Activated CD4-positive, alpha-beta memory T cell treated with anti-CD3 and anti-CD28 coated beads for 36 hours (primary cell): ENCODE results near the gene RGS6. TPM values are rescaled to one million over a fixed set of nuclear protein-coding genes. Genes with fewer than 3 reads are reported as not detected.
A peak's percentile ranks its signal among the peaks of the same experiment; 100 is the strongest.

ENCODE experiments used
- CTCF ChIA-PET: fragments of 350-600 bp; sonication (Branson Sonifier 250); formaldehyde crosslinking; loops from one replicate; lab custom pipeline; 2021; ENCODE audit warnings: antibody characterized with exemption, inconsistent platforms; lab: Charles Lee
- POLR2A ChIA-PET: fragments of 350-600 bp; sonication (Branson Sonifier 250); formaldehyde crosslinking; loops from one replicate; lab custom pipeline; 2021; ENCODE audit warnings: antibody characterized with exemption; lab: Charles Lee
- DNase-seq: peaks from one replicate; pipeline ENCODE4 v3.0.0-alpha.2; 2020
- H3K27ac Mint-ChIP-seq: one replicate; pipeline ENCODE4 v1.8.0; 2021; ENCODE audit warnings: mixed read lengths
- H3K27me3 Mint-ChIP-seq: one replicate; pipeline ENCODE4 v1.8.0; 2021; ENCODE audit warnings: mixed read lengths
- H3K36me3 Mint-ChIP-seq: one replicate; pipeline ENCODE4 v1.8.0; 2021; ENCODE audit warnings: mixed read lengths
- H3K4me1 Mint-ChIP-seq: one replicate; pipeline ENCODE4 v1.8.0; 2021; ENCODE audit warnings: low read depth, mixed read lengths
- H3K4me3 Mint-ChIP-seq: one replicate; pipeline ENCODE4 v1.8.0; 2021; ENCODE audit warnings: mild to moderate bottlenecking, mixed read lengths
- H3K9me3 Mint-ChIP-seq: one replicate; pipeline ENCODE4 v1.8.0; 2021; ENCODE audit warnings: mixed read lengths
- intact Hi-C: fragments of 100-400 bp; cut with micrococcal nuclease; formaldehyde crosslinking; loops from one replicate; pipeline ENCODE4 v1.15.1; 2023
- total RNA-seq, 2 experiments: library from RNA; stranded (reverse); gene quantifications; one replicate each; pipeline ENCODE4 v1.2.3, GENCODE V29; 2021

The RGS6 gene
- total RNA-seq, 2 experiments from 2014 or later, result 0.15 to 0.19 TPM

DNA sequence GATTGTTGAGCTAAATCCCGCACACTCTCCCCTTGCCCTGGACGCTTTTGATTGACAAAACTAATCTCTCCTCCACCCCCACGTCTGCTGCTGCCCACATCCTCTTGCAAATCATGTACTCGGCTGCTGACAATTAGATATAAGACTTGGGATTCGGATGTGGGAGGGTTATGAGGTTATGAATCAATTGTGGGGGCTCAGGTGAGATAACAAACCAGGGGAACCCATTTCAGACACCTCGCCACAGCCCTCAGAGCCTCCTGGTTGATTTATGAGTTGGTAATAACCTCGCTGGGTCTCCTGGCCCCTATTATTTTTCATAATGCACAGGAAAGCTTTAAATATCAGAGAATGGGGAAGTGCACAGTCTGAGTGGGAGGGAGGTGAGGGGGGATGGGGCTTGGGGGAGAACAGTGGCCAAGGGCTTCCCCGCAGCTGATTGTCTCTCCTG is 511.8 kb downstream of the RGS6 start:
- peak; percentile 74 for DNase-seq
- intact Hi-C loops, result loop anchor here (5.0 kb wide), 1 partner anchor 33 kb away; no protein-coding TSS in a partner anchor
- Mint-ChIP-seq H3K4me1 (peaks cover 39% of the 10 kb centered on the region), H3K36me3 (no peaks in the 10 kb centered on the region), H3K27ac (peak overlapping the region; percentile 30), H3K27me3 (no peaks in the 10 kb centered on the region), H3K4me3 (no peak overlapping the region), H3K9me3 (no peaks in the 10 kb centered on the region)
- POLR2A ChIA-PET, result interaction anchor here (0.6 to 0.9 kb wide), 2 partner anchors 12 to 29 kb away, joined by 3 read pairs; no protein-coding TSS in a partner anchor
- CTCF ChIA-PET, result interaction anchor here (0.6 to 1.2 kb wide), 2 partner anchors 24 to 76 kb away, joined by 3 to 4 read pairs; no protein-coding TSS in a partner anchor

DNA sequence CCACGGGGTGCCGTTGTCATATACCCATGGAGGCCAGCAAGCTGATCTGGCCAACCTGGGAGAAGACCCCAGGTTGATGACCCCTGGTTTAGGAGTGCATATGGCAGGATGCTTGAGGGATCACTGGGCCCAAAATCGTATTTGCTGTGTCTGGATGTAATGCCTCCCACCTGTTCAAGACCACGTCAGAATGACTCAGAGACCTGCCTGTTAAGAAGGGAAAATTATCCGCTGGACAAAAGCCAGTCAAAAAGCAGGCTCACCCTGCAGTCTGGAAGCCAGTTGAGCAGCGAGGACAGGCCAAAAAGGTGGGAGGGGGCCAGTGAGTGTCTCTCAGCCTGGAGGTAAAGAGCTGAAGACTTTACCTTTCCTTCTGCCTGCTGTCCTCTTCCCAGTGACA is 512.5 kb downstream of the RGS6 start:
- peaks cover 33% of the 10 kb centered on the region for H3K4me1 Mint-ChIP-seq
- ChIA-PET CTCF (no interaction called here), POLR2A (interaction anchor here (0.9 kb wide), 1 partner anchor 11 kb away, joined by 3 read pairs; no protein-coding TSS in a partner anchor)
- intact Hi-C loops, result loop anchor here (5.0 kb wide), 1 partner anchor 33 kb away; no protein-coding TSS in a partner anchor
- no peak for DNase-seq
- H3K9me3 Mint-ChIP-seq, result no peaks in the 10 kb centered on the region
- H3K4me3 Mint-ChIP-seq, result no peak overlapping the region
- no peak overlapping the region for H3K27ac Mint-ChIP-seq
- H3K36me3 Mint-ChIP-seq, result no peaks in the 10 kb centered on the region
- H3K27me3 Mint-ChIP-seq, result no peaks in the 10 kb centered on the region

DNA sequence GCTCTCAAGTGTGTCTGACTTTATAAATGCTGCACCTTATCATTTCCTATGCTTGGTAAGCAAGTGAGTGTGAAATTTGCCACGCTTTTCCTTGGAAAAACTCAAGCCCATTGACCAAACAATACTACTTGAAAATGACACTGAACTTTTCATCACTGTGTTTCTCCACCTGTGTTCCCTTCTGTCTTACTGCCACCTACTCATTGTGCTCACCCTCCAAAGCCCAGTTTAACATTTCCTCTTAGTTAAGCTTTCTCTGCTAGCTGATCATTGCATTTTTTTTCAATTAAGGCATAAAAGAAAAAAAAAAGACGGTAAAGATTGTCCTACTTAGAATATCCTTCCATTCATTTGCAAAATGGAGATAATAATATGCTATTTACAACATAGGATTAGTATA is 516.0 kb downstream of the RGS6 start:
- H3K9me3 Mint-ChIP-seq, result no peaks in the 10 kb centered on the region
- DNase-seq, result no peak
- ChIA-PET CTCF (interaction anchor here (1.0 kb wide), 1 partner anchor 25 kb away, joined by 3 read pairs; no protein-coding TSS in a partner anchor), POLR2A (no interaction called here)
- intact Hi-C loops, result no loop called here
- H3K4me3 Mint-ChIP-seq, result no peak overlapping the region
- H3K36me3 Mint-ChIP-seq, result no peaks in the 10 kb centered on the region
- H3K4me1 Mint-ChIP-seq, result peaks cover 44% of the 10 kb centered on the region
- no peak overlapping the region for H3K27ac Mint-ChIP-seq
- peaks cover 4% of the 10 kb centered on the region for H3K27me3 Mint-ChIP-seq

DNA sequence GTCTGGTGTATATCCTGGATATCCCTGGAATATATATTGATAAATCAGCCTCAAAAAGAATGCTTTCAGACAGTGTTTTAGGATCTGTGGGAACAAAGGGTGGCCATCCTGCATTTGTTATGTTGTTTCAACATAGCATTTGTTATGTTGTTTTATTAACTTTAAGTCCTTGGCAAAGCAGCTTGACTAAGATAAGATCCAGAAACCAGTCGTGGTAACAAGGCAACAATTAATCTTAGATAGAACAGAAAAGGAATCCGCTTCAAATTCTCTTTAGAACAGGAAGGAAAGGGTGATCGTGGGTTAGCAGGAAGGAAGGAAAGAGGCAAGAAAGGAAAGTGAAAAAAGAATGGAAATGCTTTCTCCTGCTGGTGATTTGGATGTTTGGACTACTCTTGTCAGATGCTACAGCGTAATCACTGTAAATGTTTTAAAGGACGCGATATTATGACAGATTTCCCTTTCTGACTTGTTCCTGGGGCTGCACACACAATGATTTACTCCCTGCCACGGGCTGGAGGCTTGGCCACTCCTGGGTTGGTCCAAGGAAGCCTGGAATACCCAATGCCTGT is 518.3 kb downstream of the RGS6 start:
- H3K4me3 Mint-ChIP-seq, result no peak overlapping the region
- peaks cover 28% of the 10 kb centered on the region for H3K4me1 Mint-ChIP-seq
- ChIA-PET POLR2A (interaction anchor here (1.3 to 1.8 kb wide), 2 partner anchors 11 to 26 kb away, joined by 5 to 9 read pairs; no protein-coding TSS in a partner anchor), CTCF (interaction anchor here (1.5 kb wide), 1 partner anchor 29 kb away, joined by 3 read pairs; no protein-coding TSS in a partner anchor)
- H3K9me3 Mint-ChIP-seq, result no peaks in the 10 kb centered on the region
- H3K27me3 Mint-ChIP-seq, result peaks cover 4% of the 10 kb centered on the region
- intact Hi-C loops, result loop anchor here (1.0 to 2.0 kb wide), 2 partner anchors 26 to 68 kb away; no protein-coding TSS in a partner anchor
- no peaks in the 10 kb centered on the region for H3K36me3 Mint-ChIP-seq
- H3K27ac Mint-ChIP-seq, result peak overlapping the region; percentile 72
- DNase-seq, result no peak

DNA sequence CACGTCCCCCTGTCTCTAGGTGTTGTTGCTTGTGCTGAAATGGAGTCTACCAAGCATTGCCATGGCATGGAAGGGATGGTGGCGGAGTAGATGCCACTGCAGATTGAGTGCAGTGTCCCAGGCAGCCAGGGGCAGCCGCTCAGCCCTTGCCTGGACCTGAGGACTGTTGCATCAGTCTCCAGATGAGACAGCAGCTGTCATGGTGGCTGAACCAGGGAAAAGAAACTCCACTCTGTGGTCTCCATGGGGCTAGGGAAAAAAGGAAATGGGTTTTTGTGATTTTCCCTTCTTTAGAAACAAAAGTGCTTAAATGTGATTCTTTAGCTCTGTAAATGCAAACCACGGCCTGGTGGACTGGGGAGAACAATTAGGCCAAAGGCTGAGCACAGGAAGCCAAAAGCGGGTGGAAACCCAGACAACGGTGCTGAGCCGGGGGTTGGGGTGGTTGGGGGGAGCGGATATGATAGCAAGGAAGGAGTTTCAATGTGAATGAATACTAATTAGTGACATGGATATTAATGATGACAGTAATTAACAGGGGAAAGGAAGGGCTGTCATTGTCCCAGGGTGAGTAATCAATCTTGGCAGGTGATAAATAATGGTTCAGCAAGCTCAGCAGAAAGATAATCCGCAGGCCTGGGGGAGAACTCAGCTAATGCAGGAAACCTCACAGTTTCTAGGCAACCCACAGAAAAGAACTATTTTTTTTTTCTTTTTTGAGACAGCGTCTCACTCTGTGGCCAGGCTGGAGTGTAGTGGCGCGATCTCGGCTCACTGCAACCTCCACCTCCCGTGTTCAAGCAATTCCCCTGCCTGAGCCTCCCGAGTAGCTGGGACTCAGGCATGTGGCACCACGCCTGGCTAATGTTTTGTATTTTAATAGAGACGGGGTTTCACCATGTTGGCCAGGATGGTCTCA is 519.1 kb downstream of the RGS6 start:
- CTCF ChIA-PET, result interaction anchor here (0.6 to 1.5 kb wide), 5 partner anchors 11 to 1183 kb away, joined by 3 to 5 read pairs (median 4); no protein-coding TSS in a partner anchor

DNA sequence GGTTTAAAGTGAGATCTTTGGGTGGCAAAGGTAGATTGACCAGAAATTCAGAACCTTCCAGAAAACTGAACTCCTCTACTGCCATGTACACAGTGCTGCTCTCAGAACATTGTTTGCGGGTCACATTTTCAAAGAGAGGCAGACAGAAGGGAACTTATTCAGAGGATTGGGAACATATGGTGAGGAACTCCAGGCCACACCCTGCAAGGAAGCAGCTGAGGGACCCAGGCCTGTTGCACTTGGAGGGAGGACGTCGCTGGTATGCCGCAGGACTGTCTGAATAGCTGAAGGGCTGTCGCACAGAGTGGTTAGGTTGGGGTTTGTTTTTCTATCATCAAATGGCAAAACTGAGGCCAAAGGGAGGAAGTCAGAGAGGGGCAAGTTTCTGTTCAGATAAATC is 520.5 kb downstream of the RGS6 start:
- Mint-ChIP-seq H3K27ac (no peak overlapping the region), H3K4me1 (peaks cover 28% of the 10 kb centered on the region), H3K9me3 (no peaks in the 10 kb centered on the region), H3K27me3 (peaks cover 4% of the 10 kb centered on the region), H3K36me3 (no peaks in the 10 kb centered on the region), H3K4me3 (no peak overlapping the region)
- intact Hi-C loops, result no loop called here
- ChIA-PET POLR2A (no interaction called here), CTCF (no interaction called here)
- DNase-seq, result no peak

More for the DNA sequence above, 519.1 kb downstream of the RGS6 start:
- Mint-ChIP-seq H3K36me3 (no peaks in the 10 kb centered on the region), H3K4me3 (no peak overlapping the region), H3K4me1 (peaks cover 28% of the 10 kb centered on the region), H3K27me3 (peaks cover 4% of the 10 kb centered on the region), H3K27ac (peak overlapping the region; percentile 72), H3K9me3 (no peaks in the 10 kb centered on the region)
- POLR2A ChIA-PET, result interaction anchor here (1.0 to 1.8 kb wide), 3 partner anchors 12 to 26 kb away, joined by 3 to 9 read pairs (median 5); no protein-coding TSS in a partner anchor
- intact Hi-C loops, result loop anchor here (1.0 to 2.0 kb wide), 2 partner anchors 25 to 67 kb away; no protein-coding TSS in a partner anchor
- peak; percentile 72 for DNase-seq

DNA sequence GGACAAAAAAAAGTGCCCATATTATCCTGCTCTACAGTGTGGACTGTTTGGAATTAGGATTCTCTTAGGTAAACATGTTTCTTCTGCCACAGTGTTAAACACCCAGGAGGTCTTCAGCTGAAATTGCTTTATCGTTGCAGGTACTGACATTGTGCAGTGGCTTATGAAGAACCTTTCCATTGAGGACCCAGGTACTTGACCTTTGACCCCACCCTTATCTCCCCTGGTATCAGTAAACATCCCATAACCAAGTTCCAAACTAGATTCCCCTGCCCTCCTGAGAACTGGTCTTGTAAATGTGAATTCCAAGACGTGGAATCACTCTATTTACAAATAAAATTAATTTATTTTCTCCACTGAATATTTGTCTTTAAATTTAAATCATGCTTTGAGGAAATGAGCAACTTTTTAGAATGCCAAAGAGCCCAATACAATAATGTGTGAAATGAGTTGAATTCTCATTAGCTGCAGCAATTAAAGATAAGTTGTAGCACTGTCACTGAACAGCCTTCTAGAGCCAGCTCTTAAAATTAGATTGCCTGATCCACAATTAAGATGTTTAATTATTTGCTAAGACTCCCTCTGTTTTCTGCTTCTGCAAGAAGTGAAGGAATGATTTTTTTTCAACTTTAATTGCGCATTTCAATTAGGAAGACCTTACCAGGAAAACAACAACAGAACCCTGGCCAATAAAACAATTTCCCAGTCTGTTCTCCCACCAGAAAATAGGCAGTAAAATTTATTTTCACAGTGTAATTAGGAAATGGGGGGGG is 522.3 kb downstream of the RGS6 start:
- Mint-ChIP-seq H3K27me3 (peaks cover 4% of the 10 kb centered on the region), H3K4me1 (peaks cover 28% of the 10 kb centered on the region), H3K27ac (no peak overlapping the region), H3K36me3 (no peaks in the 10 kb centered on the region), H3K4me3 (no peak overlapping the region), H3K9me3 (no peaks in the 10 kb centered on the region)
- intact Hi-C loops, result no loop called here
- CTCF ChIA-PET, result no interaction called here
- DNase-seq, result no peak
- POLR2A ChIA-PET, result no interaction called here

DNA sequence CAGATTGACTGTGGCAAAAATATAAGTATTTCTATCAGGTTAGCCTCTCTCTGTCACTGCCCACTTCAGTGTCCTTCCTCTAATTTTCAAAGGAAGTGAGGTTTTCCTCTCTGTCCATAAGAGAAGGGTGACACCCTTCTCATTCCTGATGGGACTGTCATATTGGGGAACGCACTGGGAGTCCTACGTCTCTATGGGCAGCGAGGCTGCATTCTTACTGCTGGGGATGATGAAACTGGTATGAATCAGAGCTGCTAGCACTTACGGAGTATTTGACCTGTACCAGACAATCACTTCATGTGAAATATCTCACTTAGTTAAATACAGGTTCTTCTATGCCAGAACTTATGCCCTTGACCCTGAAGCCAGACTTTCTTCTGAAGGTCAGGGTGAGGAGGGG is 525.4 kb downstream of the RGS6 start:
- DNase-seq, result no peak
- intact Hi-C loops, result no loop called here
- Mint-ChIP-seq H3K27ac (no peak overlapping the region), H3K4me1 (peaks cover 5% of the 10 kb centered on the region), H3K27me3 (peaks cover 3% of the 10 kb centered on the region), H3K36me3 (no peaks in the 10 kb centered on the region), H3K9me3 (no peaks in the 10 kb centered on the region), H3K4me3 (no peak overlapping the region)
- ChIA-PET POLR2A (interaction anchor here (0.6 kb wide), 1 partner anchor 162 kb away, joined by 3 read pairs; no protein-coding TSS in a partner anchor), CTCF (interaction anchor here (0.7 kb wide), 1 partner anchor 458 kb away, joined by 3 read pairs; no protein-coding TSS in a partner anchor)

DNA sequence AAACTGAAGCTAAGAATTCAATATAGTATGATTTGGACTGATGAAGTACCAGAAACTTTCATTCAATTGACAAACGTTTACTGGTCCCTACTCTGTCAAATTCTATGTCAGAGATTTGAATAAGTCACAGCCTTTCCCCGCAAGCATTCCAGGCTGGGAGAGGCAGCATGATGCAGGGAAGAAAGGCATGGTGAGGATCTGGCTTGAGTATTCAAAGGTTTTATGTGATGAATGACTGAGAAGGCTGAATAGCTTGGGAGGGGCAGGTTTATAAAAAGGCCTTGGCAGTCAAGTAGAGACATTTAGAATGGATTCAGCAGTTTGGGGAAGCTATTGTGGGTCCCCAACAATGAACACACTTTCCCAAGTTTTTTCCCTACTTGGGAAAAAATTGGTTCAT is 529.8 kb downstream of the RGS6 start:
- POLR2A ChIA-PET, result interaction anchor here (0.6 kb wide), 1 partner anchor 22 kb away, joined by 4 read pairs; no protein-coding TSS in a partner anchor

DNA sequence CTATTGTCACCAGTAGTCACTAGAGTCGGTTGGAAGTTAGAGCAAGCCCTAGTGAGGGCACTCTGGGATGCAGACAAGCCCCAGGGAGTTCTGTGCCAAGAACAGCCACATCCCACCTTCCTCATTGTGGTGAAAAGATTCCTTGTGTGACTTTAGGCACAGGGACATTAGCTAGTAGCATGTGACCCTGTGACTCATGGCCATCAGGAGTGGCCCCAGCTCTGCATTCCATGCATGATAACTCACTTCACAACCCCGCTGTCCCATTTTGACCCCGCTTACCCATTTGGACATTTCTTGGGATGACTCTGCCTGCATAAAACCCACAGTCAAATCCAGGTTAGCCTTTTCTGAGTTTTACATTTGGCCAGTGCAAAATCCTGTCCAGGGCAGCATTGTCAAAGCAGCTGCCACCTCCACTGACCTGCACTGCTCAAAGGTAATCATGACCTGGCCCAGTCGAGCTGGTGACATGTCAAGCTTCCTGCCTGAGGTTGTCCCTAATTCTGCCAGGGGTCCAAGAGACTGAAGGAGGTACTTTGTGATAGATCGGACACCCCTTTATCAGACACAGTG is 531.1 kb downstream of the RGS6 start:
- no peak overlapping the region for H3K4me3 Mint-ChIP-seq
- H3K36me3 Mint-ChIP-seq, result no peaks in the 10 kb centered on the region
- ChIA-PET POLR2A (interaction anchor here (0.6 kb wide), 1 partner anchor 21 kb away, joined by 7 read pairs; no protein-coding TSS in a partner anchor), CTCF (interaction anchor here (1.0 to 1.3 kb wide), 2 partner anchors 50 to 53 kb away, joined by 3 to 5 read pairs; no protein-coding TSS in a partner anchor)
- no peaks in the 10 kb centered on the region for H3K27me3 Mint-ChIP-seq
- H3K27ac Mint-ChIP-seq, result no peak overlapping the region
- intact Hi-C loops, result no loop called here
- no peak for DNase-seq
- H3K4me1 Mint-ChIP-seq, result no peaks in the 10 kb centered on the region
- peaks cover 11% of the 10 kb centered on the region for H3K9me3 Mint-ChIP-seq

More for the DNA sequence above, 529.8 kb downstream of the RGS6 start:
- CTCF ChIA-PET, result interaction anchor here (0.6 kb wide), 1 partner anchor 11 kb away, joined by 3 read pairs; no protein-coding TSS in a partner anchor
- Mint-ChIP-seq H3K4me1 (no peaks in the 10 kb centered on the region), H3K4me3 (no peak overlapping the region), H3K27me3 (no peaks in the 10 kb centered on the region), H3K27ac (no peak overlapping the region), H3K36me3 (no peaks in the 10 kb centered on the region), H3K9me3 (peaks cover 11% of the 10 kb centered on the region)
- no peak for DNase-seq
- intact Hi-C loops, result no loop called here
